Measurements from ENCODE around the gene ZNF714. TPM values are rescaled to one million over a fixed set of nuclear protein-coding genes. Genes with fewer than 3 reads are reported as not detected.
"Not testable (repeated sequence)": the region's sequence is repeated elsewhere in the genome, so short reads cannot be mapped to it uniquely, and the experiment has no call there.

Gene ZNF714
- polyA plus RNA-seq, 4 donors = 13.0 to 25.2 (median 16.2) TPM

DNA sequence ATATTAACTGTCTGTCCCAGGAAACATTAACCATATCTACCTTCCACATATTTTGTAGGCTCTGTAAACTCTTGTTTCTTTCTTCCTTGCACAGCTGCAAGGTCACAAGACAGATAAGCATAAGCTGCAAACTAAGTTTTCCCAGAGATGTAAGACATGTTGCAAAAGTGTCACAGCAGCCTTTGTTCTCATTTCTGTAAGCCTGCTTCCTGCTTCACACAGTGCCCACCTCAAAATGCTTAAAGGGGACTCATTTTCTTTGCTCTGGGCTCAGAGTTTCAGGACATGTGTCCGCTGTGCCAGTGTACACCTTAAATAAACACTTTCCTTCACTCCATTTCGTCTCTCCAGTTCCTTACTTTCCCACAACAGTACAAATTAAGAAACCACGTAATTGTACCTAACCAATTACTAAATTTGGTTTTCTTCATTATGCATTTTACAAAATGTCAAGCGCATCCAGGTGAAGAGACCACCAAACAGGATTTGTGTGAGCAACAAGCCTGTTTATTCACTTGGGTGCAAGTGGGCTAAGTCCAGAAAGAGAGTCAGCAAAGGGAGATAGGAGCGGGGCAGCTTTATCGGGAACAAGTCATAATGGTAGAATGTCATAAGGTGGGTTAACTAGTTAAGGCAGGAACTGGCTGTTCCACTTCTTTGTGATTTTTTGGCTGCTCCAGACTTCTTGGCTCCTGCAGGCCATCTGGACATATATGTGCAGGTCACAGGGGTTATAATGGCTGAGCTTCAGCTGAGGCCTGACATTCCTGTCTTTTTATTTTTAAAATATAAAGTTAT lies 47.1 kb downstream of the ZNF714 start:
- no peak for DNase-seq (ENCODE audit: low read depth in 4 of 4, low spot score in 3 of 4)

DNA sequence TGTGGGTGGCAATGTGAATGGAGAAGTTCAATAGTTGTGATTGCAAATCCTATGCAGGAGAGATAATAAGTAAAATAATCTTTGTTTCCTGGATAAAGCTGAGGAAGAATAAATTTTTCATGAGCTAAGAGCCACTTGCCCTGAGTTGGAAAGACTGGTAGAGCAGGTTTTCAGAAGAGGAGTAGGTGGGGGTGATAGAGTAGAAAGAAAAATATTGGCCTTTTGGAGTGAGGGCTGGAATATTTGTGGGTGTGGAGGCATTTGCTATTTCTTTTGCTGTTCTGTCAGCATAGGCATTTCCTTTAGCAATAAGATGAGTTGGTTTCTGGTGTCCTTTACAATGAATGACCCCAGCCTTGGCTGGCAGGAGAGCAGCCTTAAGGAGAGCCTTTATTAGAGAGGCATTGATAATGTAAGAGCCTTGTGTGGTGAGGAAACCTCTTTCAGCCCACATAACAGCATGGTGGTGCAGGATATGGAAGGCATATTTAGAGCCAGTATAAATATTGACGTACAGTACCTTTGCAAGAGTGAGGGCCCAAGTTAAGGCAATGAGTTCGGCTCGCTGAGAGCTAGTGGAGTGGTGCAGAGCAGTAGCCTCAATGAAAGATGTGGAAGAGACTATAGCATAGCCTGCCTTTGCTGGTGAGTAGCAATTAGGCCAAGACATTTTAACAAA lies 48.2 kb downstream of the ZNF714 start:
- no peak for DNase-seq (ENCODE audit: low read depth in 4 of 4, low spot score in 3 of 4)

DNA sequence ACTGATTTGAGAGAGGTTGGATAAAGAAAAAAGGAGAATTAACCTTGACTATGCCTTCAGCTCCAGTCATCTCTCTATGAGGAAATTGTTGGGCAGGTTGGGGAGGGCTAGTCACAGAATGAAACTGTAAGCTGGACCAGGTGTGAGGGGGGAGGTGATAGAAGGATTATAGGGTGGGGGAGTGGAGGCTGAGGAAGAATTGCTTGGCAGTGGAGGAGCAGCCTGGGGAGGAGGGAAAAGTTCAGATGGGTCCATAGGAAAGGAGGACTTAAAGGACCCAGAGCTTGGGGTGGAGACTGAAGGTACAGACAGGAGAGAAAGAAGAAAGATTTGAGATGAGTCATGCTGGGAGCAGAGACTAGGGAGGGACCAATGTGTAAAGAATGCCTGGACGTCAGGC lies 51.6 kb downstream of the ZNF714 start:
- DNase-seq (ENCODE audit: low read depth in 4 of 4, low spot score in 3 of 4) = no peak

DNA sequence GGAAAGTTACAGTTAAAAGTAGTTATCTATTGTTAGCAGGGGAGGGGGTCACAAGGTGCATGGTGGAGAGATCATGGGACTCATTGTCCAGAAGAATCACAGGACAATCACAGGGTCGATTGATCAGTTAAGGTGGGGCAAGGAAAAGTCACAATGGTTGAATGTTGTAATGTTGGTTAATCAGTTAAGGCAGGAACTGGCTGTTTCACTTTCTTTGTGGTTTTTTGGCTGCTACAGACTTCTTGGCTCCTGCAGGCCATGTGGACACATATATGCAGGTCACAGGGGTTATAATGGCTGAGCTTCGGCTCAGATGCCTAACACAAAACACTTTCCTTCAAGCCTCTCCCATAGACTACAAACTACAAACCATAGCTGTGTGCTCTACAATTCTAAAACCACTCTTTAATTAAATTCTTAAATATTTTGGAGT lies 52.9 kb downstream of the ZNF714 start:
- DNase-seq (ENCODE audit: low read depth in 4 of 4, low spot score in 3 of 4) = no peak

DNA sequence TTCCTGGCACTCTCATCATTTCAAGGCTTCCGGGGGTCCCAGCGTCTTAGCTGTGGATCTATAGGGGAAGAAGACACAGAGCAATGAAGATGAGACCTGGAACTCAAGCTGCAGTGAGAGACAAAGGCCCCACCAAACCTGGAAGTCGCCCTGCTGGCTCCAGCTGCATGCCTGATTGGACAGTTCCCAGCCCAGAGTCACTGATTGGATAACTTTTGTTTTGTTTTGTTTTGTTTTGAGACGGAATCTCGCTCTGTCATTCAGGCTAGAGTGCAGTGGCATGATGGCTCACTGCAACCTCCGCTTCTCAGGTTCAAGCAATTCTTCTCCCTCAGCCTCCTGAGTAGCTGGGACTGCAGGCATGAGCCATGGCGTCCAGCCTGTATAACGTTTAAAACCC lies 53.4 kb downstream of the ZNF714 start:
- DNase-seq (ENCODE audit: low read depth in 4 of 4, low spot score in 3 of 4) = no peak

DNA sequence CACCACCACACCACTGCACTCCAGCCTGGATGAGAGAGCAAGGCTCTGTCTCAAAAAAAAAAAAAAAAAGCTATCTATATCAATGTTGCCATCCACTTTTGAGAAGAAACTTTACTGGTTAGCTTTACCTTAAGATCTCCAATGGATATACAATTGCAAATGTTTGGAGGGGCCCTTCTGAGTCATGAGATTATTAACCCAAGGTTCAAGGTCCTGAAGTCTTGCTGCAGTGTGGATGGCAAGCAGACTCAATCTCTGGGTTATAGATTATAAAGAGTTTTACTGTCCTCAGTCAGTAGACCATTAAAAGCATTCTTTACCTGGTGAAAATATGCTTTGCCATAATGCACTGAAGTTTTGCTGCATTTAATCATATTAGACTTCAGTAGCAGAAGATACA lies 56.1 kb downstream of the ZNF714 start:
- DNase-seq (ENCODE audit: low read depth in 4 of 4, low spot score in 3 of 4) = no peak

DNA sequence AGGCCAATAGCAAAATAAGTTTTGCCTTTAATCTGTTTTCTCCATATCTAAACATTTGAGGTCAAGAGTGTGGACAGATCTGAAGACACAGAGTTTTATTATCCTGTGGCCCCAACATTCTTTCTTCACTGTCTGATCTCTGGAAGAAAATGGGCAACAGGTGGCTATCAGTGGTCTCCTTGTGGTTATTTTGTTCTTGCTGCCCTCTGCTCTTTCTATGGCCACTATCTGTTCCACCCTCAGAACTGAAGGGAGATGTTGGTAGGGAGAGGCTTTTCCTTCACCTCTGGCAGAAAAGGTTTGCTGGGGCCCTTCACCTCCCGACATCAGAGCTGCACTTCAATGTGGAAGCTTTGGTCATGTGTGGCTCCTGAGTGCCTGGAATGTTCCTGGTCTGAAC lies 59.0 kb downstream of the ZNF714 start:
- not testable (repeated sequence) for DNase-seq (ENCODE audit: low read depth in 4 of 4, low spot score in 3 of 4)

DNA sequence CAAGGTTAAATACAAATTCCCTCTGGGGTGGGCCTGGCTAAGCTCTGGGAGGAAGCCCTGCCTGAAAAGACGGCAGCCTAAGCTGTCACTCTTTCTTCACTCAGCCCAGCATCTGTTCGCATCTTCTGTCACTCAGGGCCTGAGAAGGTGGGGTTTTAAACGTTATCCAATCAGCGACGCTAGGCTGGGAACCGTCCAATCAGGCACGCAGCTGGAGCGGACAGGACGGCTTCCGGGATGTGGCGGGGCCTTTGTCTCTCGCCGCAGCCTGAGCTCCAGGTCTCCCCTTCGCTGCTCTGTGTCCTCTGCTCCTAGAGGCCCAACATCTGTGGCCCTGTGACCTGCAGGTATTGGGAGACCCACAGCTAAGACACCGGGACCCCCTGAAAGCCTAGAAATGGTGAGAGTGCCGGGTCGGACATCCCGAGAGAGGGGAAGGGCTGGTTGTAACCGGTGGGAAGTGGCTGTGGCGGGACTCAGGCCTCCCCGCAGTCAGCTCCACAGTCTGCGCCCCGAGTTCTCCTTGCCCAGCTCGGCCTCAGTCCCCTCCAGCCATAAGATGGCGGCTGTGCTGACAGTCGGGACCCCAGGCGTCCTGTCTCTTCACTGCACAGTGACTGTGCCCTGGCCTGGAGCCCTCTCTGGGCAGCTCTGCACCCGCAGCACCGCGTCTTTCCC lies 59.9 kb downstream of the ZNF714 start, which contains the start of gene ZNF431:
Gene ZNF431, plus strand, starts transcription at position 254 of the 678 bp plus-strand sequence. Its CDS starts 144 bp downstream, at position 398.
- peak; percentile 79 to 90 (median 84) for DNase-seq (ENCODE audit: low read depth in 4 of 4, low spot score in 3 of 4)

DNA sequence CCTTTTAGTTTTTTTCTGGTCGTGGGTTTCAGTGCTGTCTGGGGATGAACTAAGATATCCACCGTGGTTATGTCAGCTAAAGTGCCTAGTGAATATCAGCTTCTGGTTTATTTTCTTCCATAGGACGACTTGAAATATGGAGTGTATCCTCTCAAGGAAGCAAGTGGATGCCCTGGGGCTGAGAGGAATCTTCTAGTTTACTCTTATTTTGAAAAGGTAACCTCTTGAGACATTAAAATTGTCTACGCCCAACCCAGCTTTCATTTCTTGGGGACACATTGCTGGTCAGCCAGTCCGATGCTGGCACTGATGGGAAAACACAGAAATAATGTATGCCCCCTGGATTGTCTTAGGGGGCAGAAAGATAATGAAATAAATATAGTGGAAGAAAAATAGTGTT lies 61.4 kb downstream of the ZNF714 start:
- DNase-seq (ENCODE audit: low read depth in 4 of 4, low spot score in 3 of 4) = no peak

DNA sequence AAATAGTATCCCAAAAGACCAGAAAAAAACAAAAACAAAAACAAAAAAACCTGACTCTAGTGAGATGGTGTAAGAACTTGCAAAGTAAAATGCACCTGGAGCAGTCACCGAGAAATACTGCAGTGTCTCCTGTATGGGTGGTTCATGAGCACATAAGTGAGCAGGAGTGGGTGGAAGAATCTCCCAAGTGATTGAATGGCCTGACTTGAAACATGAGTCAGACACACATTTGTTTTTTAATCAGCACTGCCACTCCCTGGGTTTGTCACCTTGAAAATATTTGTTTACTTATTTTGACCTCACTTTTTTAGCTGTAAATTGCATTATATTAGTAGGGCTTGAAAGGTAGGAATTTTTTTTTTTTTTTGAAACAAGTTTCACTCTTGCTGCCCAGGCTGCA lies 61.9 kb downstream of the ZNF714 start:
- no peak for DNase-seq (ENCODE audit: low read depth in 4 of 4, low spot score in 3 of 4)

DNA sequence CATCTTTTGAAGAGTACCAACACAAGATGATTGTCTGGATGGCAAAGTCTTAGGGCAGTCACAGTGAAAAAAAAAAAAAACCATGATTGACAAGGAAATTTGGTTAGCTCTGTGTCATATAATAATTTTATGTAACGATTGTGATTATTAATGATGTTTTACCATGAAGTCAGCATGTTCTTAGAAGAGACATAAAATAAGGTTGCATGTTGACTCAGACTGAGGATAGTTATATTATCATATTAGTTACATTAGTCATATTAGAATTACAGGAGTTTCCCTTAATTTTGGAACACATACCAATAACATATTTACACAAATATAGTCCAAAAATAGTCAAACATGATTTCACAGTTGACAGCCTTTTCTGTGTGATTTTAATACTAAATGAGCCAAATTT lies 65.5 kb downstream of the ZNF714 start:
- no peak for DNase-seq (ENCODE audit: low read depth in 4 of 4, low spot score in 3 of 4)

DNA sequence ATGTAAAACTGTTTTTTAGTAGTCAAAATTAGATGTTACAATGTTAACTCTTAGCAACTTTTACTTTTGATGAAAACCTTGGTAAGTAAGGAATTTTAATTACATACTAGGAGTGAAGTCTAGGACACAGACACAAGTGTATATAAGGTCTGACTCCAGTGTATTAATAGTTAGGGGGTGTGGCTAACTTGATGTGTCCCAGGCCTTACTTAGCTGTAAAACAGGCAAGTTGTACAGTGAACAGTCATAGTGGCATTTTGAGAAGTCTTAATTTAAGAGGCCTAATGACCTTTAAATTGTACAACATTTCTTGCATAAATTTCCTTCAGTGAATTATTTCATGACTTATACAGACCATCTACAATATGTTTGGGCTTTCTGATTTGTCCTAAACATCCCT lies 66.7 kb downstream of the ZNF714 start:
- no peak for DNase-seq (ENCODE audit: low read depth in 4 of 4, low spot score in 3 of 4)

DNA sequence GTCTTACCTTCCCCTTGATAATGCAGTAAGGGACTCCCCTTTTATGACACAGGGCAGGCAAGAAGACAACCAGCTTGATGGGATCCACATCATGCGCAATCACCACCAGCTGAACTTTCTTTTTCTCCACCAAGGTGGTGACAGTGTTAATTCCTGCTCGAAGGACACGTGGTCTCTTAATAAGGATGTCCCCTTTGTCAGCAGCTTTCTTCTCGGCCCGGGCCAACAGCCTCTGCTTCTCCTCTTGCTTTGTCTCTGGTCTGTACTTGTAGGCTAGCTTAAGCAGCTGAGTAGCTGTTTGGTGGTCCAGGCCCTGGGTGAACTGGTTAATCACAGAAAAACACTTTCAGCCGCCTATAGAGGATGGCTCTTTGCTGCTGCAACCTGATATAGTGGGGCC lies 67.9 kb downstream of the ZNF714 start:
- DNase-seq (ENCODE audit: low read depth in 4 of 4, low spot score in 3 of 4) = no peak

DNA sequence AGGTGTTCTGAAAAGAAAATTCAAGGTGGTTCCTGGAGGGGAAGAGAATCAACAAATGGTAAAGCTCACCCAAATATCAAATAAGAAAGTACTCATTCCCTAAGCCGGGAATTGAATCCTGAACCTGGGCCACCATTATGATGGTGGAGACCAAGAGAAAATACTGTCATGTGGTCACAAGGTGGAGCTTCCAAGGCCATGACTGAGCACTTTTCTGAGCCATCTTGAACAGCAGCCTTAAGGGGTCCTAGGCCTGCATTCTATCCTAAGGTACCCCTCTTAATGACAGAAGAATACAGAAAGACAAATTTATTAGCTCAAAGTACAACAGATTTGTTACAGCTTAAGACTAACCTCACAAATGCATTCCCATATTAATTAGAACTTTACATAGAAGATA lies 69.5 kb downstream of the ZNF714 start:
- DNase-seq (ENCODE audit: low read depth in 4 of 4, low spot score in 3 of 4) = no peak

DNA sequence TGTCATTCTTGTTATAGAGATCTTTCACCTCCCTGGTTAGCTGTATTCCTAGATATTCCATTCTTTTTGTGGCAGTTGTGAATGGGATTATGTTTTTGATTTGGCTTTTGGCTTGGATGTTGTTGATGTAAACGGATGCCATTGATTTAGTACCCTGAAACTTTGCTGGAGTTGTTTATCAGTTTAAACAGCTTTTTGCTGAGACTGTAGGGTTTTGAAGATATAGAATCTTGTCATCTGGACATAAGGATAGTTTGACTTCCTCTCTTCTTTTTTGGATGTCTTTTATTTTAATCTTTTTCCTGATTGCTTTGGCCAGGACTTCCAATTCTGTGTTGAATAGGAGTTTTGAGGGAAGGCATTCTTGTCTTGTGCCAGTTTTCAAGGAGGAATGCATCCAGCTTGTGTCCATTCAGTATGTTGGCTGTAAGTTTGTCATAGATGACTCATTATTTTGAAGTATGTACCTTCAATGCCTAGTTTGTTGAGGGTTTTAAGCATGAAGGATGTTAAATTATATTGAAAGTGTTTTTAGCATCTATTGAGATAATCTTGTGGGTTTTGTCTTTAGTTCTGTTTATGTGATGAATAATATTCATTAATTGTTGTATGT lies 76.6 kb downstream of the ZNF714 start:
- no peak for DNase-seq (ENCODE audit: low read depth in 4 of 4, low spot score in 3 of 4)

DNA sequence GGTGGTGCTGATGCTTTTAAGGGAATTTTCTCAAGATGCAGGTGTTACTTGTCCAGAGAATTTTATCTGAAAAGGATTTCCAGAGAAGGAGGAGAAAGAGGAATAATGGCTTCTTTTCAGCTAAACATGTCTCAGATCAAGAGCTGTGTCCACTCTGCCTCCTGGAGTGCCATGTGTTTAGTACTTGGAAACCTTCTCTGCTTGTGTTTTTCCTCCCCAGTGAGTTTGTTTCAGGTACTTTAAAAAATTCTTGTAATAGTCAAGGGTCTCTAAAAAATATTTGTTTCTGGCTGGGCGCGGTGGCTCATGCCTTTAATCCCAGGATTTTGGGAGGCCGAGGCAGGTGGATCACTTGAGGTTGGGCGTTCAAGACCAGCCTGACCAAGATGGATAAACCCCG lies 82.5 kb downstream of the ZNF714 start:
- DNase-seq (ENCODE audit: low read depth in 4 of 4, low spot score in 3 of 4) = no peak

DNA sequence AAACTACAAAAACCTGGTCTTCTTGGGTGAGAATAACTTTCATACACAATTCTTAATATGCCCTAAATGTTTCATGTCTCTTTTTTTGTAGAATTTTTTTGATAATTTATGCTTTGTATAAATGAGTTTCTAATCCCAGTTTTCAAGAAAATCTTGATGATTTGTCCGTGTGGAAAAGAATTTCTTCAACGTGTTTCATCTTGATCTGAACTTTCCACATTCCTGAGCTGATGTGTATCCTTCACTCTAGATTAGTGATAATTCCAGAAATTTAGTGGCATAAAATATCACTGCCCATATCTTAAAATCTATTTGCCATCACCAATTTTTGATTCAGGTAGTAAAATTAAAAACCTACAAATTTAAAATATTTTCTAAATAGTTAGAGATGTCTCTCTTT lies 84.4 kb downstream of the ZNF714 start:
- no peak for DNase-seq (ENCODE audit: low read depth in 4 of 4, low spot score in 3 of 4)
